ENCODE data around the gene OCSTAMP.

OCSTAMP gene

DNA sequence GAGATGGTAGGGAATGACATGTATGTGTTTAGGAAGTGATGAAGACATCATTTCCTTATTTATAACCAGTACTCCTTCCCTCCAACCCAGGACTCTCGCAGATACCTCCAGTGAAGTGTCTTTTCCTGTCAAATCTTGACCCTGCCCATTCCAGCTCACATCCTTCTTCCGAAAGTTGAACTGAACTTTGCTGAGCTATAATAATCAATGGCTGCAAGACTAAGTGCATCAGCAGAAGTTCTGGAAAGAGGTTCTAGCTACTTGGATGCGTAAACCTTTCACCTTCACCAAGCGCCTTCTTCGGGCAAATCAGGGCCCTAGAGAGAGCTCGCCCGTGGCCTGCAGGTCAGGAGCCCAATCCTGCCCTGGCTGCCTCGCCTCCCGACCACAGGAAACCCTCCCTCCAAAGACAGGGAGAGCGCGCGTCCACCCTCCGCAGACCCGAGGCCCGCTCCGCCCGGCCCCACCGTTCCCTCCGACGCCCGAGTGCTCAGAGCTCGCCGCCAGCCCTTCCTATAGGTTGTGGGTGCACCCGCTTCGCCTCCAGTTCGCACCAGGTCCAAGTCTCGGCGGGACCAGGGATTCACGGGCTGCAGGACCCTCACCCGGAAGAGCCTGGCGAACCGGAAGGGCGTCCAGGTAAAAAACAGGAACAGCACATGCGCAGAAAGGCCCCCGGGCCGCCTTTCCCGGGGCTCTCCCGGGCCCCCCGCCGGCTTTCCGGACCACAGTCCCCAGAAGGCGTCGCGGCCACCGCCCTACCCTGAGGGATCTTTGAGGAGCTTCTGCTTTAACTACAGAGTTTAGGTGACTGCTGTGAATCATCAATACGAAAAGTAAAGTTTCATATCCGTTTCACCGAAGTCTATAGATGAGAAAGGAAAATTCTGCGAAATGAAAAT is 37.3 kb downstream of the OCSTAMP start, which contains the start of gene ZNF334:
Gene ZNF334, minus strand, starts transcription at position 617 of the 902 bp plus-strand sequence. CDS start 1,457 bp downstream, outside the sequence.
- peak; percentile 72 for DNase-seq (ENCODE audit: low spot score)

DNA sequence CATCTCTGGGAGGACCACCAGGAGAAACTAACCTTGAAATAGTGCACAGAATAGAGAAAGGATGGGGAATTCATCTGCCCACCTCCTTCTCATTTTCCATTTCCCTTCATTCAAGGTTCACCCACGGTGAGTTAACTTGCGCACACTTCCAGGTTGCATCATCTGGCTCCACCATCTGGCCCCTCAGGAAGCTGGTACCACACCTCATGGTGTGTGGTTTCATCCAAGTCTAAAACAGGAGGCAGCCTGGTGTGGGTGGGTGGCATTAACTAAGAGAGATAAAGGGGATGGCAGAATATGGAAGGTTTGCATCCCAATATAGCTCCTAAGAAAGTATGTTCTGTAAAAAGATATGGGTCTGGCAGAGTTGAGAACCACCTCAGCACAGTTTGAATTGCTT is 40.9 kb downstream of the OCSTAMP start:
- peak; percentile 28 for DNase-seq (ENCODE audit: low spot score)

DNA sequence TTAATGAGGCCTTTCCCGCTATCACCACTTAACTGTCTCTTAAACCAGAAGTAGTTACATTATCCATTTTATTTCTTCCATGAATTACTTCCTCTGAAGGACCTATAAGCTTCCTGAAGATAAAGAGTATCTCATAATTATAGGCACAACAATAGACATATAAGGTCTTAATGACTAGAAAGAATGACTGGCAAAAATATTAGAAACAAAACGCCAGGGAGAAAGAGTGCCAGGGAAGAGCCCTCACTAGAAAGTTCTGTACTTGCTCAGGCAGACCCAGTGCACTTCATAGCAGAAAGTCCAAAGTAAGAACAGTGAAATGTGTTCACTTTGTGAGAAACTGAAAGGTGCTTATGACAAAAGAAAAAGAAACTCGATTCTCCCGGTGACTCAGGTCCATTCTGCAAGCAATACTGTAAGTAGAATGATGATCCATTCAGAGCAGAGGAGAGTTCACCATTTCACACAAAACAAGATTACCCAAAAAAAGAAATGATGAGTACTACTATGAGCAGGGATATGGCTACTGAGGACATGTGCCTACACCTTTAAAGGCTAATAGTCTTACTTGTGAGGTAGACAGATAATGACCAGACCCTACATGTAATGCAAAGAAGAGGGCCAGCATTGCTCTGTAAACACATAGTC is 42.6 kb downstream of the OCSTAMP start:
- DNase-seq (ENCODE audit: low spot score): no peak

DNA sequence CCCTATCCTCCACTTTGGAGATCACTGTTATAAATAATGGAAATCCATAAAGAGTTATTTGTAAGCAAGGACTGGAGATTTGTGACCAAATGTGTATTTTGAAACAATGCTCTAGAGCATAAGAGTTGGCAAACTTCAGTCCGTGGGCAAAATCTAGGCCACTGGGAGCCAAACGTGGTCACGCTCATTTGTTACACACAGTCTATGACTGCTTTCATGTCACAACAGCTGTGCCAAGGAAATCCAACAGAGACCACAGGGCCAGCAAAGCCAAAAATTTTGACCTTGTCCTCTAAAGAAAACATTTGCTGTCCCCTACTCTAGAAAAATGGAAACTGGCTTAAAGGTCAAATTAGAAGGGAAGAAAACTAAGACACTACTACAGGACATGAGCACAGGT is 44.9 kb downstream of the OCSTAMP start:
- DNase-seq (ENCODE audit: low spot score): no peak

DNA sequence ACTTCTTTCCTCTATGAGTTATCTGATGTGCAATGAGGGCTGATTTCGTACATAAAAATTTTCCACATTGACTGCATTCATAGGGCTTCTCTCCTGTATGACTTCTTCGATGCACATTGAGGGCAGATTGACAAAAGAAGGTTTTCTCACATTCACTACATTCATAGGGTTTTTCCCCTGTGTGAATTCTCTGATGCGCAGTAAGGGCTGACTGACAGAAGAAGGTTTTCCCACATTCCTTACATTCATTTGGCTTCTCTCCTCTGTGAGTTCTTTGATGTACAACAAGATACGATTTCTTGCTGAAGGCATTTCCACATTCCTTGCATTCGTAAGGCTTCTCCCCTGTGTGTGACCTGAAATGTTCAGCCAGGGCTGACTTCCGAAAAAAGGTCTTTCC is 48.5 kb downstream of the OCSTAMP start:
- DNase-seq (ENCODE audit: low spot score): no peak

DNA sequence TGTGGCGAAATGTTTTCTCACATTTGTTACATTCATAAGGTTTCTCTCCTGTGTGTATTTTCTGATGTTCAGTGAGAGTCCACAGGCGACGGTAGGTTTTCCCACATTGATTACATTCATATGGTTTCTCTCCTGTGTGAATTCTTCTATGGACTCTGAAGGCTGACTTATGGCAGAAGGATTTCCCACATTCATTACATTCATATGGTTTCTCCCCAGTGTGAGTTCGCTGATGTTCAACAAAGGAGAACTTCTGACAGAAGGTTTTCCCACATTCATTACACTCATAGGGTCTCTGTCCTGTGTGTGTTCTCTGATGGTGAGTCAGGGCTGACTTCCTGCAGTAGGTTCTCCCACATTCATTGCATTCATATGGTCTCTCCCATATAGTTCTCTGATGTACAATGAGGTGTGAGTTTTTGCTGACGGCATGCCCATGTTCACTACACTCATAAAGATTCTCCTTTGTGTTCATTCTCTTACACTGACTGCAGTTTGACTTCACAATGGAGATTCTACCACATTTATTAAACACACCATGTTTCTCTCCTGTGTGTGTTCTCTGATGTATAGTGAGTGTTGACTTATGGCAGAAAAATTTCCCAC is 49.0 kb downstream of the OCSTAMP start:
- no peak for DNase-seq (ENCODE audit: low spot score)

DNA sequence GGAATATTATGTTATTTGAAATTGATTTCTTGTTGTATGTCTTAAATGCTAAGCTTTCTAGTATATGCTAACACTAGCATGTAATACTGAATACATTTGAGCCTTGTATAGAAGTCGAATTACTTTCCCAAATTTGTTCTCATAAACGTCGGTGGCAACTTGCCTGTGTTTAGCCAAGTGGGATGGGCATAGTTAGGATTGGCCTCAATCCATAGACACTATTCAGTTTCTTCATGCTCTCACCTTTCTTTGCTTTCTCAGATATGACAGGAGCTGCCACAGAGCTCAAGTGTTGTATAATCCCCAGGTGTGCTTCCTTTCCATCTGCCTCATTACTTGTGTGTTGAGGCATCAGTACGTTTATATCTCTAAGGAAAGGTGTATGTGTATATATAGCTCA is 56.4 kb downstream of the OCSTAMP start:
- no peak for DNase-seq (ENCODE audit: low spot score)

DNA sequence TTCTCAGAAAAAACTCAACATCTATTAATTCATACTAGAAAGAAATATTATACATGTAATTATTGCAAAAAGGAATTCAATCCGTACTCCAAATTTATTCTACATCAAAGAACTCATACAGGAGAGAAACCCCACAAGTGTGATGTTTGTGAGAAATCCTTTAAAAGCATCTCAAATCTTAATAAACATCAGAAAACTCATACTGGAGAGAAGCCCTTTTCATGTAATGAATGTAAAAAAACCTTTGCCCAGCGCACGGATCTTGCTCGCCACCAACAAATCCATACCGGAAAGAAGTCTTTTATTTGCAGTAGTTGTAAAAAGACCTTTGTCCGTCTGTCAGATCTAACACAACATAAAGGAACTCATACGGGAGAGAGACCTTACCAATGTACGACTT is 59.1 kb downstream of the OCSTAMP start:
- no peak for DNase-seq (ENCODE audit: low spot score)
